Islet of Langerhans (tissue), 1 donor: ENCODE data around the gene MPHOSPH6.
"Not testable (repeated sequence)": the region's sequence is repeated elsewhere in the genome, so short reads cannot be mapped to it uniquely, and the experiment has no call there.

ENCODE experiments used
- FAIRE-seq: peaks from one replicate; lab custom pipeline; 2011; peaks lifted over from hg19 to GRCh38; lab: Jason Lieb, UNC

The MPHOSPH6 gene

GRCh38 chr16:82169861-82170845 is at the start of gene MPHOSPH6:
MPHOSPH6 (minus strand) TSS chr16:82170224; CDS start chr16:82170175, 49 bp downstream.
- no peak for FAIRE-seq

GRCh38 chr16:82219298-82219697 is 49.3 kb upstream of the MPHOSPH6 start:
- no peak for FAIRE-seq

GRCh38 chr16:82209314-82209713 is 39.3 kb upstream of the MPHOSPH6 start:
- not testable (repeated sequence) for FAIRE-seq

GRCh38 chr16:82203198-82203597 is 33.2 kb upstream of the MPHOSPH6 start:
- FAIRE-seq: no peak

- no peak for FAIRE-seq
Measured at GRCh38 chr16:82201926-82202325, 31.9 kb upstream of the MPHOSPH6 start.

GRCh38 chr16:82201351-82201750 is 31.3 kb upstream of the MPHOSPH6 start:
- FAIRE-seq: no peak

- no peak for FAIRE-seq
Measured at GRCh38 chr16:82199209-82199608, 29.2 kb upstream of the MPHOSPH6 start.

GRCh38 chr16:82197540-82198240 is 27.7 kb upstream of the MPHOSPH6 start:
- FAIRE-seq: no peak

GRCh38 chr16:82195917-82196494 is 26.0 kb upstream of the MPHOSPH6 start:
- FAIRE-seq: no peak

- FAIRE-seq: no peak
Measured at GRCh38 chr16:82194086-82194485, 24.1 kb upstream of the MPHOSPH6 start.

- no peak for FAIRE-seq
Measured at GRCh38 chr16:82192665-82193064, 22.6 kb upstream of the MPHOSPH6 start.

GRCh38 chr16:82190386-82190785 is 20.4 kb upstream of the MPHOSPH6 start:
- FAIRE-seq: no peak

GRCh38 chr16:82187829-82188228 is 17.8 kb upstream of the MPHOSPH6 start:
- FAIRE-seq: no peak

- FAIRE-seq: no peak
Measured at GRCh38 chr16:82185012-82185411, 15.0 kb upstream of the MPHOSPH6 start.

GRCh38 chr16:82184213-82184612 is 14.2 kb upstream of the MPHOSPH6 start:
- FAIRE-seq: no peak

- no peak for FAIRE-seq
Measured at GRCh38 chr16:82183004-82183397, 13.0 kb upstream of the MPHOSPH6 start.

- FAIRE-seq: no peak
Measured at GRCh38 chr16:82182266-82183003, 12.4 kb upstream of the MPHOSPH6 start.

- no peak for FAIRE-seq
Measured at GRCh38 chr16:82181461-82182185, 11.6 kb upstream of the MPHOSPH6 start.

- FAIRE-seq: no peak
Measured at GRCh38 chr16:82178352-82178751, 8.3 kb upstream of the MPHOSPH6 start.

- FAIRE-seq: no peak
Measured at GRCh38 chr16:82177555-82177954, 7.5 kb upstream of the MPHOSPH6 start.

GRCh38 chr16:82176204-82176603 is 6.2 kb upstream of the MPHOSPH6 start:
- FAIRE-seq: no peak
